Measurements from ENCODE around the gene SMCO3. TPM values are rescaled to one million over a fixed set of nuclear protein-coding genes. Genes with fewer than 3 reads are reported as not detected.
A peak's percentile ranks its signal among the peaks of the same experiment; 100 is the strongest.

SMCO3 gene
- total RNA-seq, 1 experiment from 2014 or later: not detected

DNA sequence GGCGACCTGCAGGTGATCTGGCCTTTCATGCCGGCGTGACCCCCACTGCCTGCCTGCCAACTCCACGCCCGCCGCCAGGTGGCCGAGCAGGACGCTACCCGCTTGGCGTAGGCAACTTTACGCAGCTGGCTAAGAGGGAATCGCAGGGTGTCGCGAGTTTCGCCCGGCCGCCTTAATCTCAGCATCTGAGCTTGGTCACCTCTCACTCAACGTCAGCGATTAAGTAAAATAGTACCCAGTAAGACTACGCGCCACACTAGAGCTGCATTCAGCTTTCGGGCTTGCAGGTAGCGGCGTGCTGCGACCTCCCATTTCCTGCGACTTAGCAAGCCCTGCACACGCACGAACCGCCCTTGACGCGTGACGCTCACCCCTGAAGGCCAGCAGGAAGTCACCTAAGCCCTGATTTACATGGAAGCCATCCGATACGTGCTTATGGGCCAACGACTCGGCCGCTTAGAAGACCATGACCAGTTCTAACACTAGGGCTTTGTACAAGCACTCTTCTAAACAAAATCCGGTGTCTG is 44.0 kb downstream of the SMCO3 start (continued):
- TF ChIP-seq, protein P1, sequence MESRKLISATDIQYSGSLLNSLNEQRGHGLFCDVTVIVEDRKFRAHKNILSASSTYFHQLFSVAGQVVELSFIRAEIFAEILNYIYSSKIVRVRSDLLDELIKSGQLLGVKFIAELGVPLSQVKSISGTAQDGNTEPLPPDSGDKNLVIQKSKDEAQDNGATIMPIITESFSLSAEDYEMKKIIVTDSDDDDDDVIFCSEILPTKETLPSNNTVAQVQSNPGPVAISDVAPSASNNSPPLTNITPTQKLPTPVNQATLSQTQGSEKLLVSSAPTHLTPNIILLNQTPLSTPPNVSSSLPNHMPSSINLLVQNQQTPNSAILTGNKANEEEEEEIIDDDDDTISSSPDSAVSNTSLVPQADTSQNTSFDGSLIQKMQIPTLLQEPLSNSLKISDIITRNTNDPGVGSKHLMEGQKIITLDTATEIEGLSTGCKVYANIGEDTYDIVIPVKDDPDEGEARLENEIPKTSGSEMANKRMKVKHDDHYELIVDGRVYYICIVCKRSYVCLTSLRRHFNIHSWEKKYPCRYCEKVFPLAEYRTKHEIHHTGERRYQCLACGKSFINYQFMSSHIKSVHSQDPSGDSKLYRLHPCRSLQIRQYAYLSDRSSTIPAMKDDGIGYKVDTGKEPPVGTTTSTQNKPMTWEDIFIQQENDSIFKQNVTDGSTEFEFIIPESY (IDR thresholded peaks at IDR 0.05; ENCODE audit: extremely low read depth, insufficient replicate concordance, low read length): peak; percentile 30
- TF ChIP-seq, protein P2, sequence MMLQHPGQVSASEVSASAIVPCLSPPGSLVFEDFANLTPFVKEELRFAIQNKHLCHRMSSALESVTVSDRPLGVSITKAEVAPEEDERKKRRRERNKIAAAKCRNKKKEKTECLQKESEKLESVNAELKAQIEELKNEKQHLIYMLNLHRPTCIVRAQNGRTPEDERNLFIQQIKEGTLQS (IDR thresholded peaks at IDR 0.05): no peak
- no peak for TF ChIP-seq SP1 (IDR thresholded peaks at IDR 0.05; ENCODE audit: low read depth)
- TF ChIP-seq, protein P3, sequence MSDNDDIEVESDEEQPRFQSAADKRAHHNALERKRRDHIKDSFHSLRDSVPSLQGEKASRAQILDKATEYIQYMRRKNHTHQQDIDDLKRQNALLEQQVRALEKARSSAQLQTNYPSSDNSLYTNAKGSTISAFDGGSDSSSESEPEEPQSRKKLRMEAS (IDR thresholded peaks at IDR 0.05): peak; percentile 65

DNA sequence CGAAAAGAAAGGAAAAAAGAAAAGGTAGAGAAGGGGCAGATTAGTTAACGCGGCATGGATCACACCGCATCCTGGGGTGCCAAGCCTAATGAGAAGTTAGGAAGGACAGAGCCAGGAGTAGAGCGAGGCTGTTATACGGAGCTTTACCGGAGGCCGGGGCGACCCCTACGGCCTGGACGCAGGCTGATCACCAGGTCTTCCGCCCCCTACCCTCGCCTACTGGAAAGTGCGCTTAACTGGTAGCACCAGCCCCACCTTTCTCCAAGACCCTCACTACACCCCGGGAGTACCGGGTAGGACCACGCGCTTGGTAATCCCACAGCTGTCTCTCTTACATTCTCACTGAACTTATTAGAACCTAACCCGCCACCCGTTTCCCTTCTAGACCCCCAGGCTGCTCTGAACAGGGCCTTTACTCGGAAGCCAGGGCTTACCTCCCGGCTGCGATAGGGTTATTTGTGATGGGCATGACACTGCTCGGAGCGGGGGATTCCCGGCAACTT is 44.5 kb downstream of the SMCO3 start:
- Histone ChIP-seq H3K79me2 (ENCODE audit: insufficient read depth, low read length) (no peaks in the 10 kb centered on the region), H3K9ac (ENCODE audit: low read length) (peak overlapping the region; percentile 78), H3K27ac (ENCODE audit: low read depth, low read length) (peak overlapping the region; percentile 82), H3K4me1 (ENCODE audit: control insufficient read depth in 1 of 2, insufficient read depth in 2 of 2, low read length in 2 of 2) (peaks cover 0 to 19% of the 10 kb centered on the region in 2 experiments; a peak in 3 of 4 replicates), H3K9me2 (ENCODE audit: insufficient read depth) (no peaks in the 10 kb centered on the region), H2AFZ (ENCODE audit: low read depth, low read length, poor library complexity, severe bottlenecking) (no peak overlapping the region), H3K36me3 (ENCODE audit: control insufficient read depth in 1 of 2, insufficient read depth in 2 of 2, low read length in 2 of 2) (no peaks in the 10 kb centered on the region), H4K20me1 (ENCODE audit: insufficient read depth) (no peaks in the 10 kb centered on the region), H3K4me3 (replicated peaks in 1 of 2; ENCODE audit: low read depth in 1 of 2, low read length in 2 of 2) (peak overlapping the region; percentile 71 to 72), H3K4me2 (ENCODE audit: low read length) (peak overlapping the region; percentile 80), H3K9me3 (ENCODE audit: control insufficient read depth in 1 of 2, insufficient read depth in 1 of 2, low read depth in 1 of 2, low read length in 2 of 2) (no peaks in the 10 kb centered on the region), H3K27me3 (ENCODE audit: insufficient read depth, low read length) (no peaks in the 10 kb centered on the region)
- BruUV-seq (replicated peaks): no TSS peak
- ChIA-PET POLR2A (interaction anchor here (0.5 to 1.7 kb wide), 2 partner anchors 34 to 146 kb away, joined by 3 to 11 read pairs; partner anchors contain the start of genes C12orf60 and WBP11), CTCF (no interaction called here), RAD21 (ENCODE audit: low non-redundant PET in 1 of 2, low total read pairs in 2 of 2, uncharacterized antibody in 2 of 2, unreplicated experiment in 2 of 2) (no interaction called here)
- ATAC-seq: no peak
- TF ChIP-seq RAD21 (IDR thresholded peaks at IDR 0.05; ENCODE audit: low read depth) (no peak), ZNF274 (IDR thresholded peaks at IDR 0.05; ENCODE audit: low read depth, low read length) (no peak), FOSL1 (IDR thresholded peaks at IDR 0.05; ENCODE audit: low read depth) (no peak), ELF1 (IDR thresholded peaks at IDR 0.05; ENCODE audit: borderline replicate concordance, low read depth) (no peak), ZFX (IDR thresholded peaks at IDR 0.05) (no peak), SIN3A (IDR thresholded peaks at IDR 0.05; ENCODE audit: low read depth) (no peak), CBX3 (IDR thresholded peaks at IDR 0.05; ENCODE audit: low read depth) (no peak), TCF7L2 (IDR thresholded peaks at IDR 0.05; ENCODE audit: borderline replicate concordance, extremely low read depth, insufficient read depth, insufficient read length) (no peak), SP1 (IDR thresholded peaks at IDR 0.05; ENCODE audit: low read depth) (no peak)
- TF ChIP-seq, protein P4, sequence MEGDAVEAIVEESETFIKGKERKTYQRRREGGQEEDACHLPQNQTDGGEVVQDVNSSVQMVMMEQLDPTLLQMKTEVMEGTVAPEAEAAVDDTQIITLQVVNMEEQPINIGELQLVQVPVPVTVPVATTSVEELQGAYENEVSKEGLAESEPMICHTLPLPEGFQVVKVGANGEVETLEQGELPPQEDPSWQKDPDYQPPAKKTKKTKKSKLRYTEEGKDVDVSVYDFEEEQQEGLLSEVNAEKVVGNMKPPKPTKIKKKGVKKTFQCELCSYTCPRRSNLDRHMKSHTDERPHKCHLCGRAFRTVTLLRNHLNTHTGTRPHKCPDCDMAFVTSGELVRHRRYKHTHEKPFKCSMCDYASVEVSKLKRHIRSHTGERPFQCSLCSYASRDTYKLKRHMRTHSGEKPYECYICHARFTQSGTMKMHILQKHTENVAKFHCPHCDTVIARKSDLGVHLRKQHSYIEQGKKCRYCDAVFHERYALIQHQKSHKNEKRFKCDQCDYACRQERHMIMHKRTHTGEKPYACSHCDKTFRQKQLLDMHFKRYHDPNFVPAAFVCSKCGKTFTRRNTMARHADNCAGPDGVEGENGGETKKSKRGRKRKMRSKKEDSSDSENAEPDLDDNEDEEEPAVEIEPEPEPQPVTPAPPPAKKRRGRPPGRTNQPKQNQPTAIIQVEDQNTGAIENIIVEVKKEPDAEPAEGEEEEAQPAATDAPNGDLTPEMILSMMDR (IDR thresholded peaks at IDR 0.05 in 2 of 3, conservative IDR thresholded peaks at IDR 0.05 in 1 of 3; ENCODE audit: borderline replicate concordance in 1 of 3, insufficient read depth in 1 of 3, low read depth in 2 of 3, low read length in 2 of 3): no peak
- TF ChIP-seq, protein P5, sequence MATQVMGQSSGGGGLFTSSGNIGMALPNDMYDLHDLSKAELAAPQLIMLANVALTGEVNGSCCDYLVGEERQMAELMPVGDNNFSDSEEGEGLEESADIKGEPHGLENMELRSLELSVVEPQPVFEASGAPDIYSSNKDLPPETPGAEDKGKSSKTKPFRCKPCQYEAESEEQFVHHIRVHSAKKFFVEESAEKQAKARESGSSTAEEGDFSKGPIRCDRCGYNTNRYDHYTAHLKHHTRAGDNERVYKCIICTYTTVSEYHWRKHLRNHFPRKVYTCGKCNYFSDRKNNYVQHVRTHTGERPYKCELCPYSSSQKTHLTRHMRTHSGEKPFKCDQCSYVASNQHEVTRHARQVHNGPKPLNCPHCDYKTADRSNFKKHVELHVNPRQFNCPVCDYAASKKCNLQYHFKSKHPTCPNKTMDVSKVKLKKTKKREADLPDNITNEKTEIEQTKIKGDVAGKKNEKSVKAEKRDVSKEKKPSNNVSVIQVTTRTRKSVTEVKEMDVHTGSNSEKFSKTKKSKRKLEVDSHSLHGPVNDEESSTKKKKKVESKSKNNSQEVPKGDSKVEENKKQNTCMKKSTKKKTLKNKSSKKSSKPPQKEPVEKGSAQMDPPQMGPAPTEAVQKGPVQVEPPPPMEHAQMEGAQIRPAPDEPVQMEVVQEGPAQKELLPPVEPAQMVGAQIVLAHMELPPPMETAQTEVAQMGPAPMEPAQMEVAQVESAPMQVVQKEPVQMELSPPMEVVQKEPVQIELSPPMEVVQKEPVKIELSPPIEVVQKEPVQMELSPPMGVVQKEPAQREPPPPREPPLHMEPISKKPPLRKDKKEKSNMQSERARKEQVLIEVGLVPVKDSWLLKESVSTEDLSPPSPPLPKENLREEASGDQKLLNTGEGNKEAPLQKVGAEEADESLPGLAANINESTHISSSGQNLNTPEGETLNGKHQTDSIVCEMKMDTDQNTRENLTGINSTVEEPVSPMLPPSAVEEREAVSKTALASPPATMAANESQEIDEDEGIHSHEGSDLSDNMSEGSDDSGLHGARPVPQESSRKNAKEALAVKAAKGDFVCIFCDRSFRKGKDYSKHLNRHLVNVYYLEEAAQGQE (IDR thresholded peaks at IDR 0.05; ENCODE audit: low read depth): no peak
- intact Hi-C loops (cut with micrococcal nuclease): no loop called here
- no peak for DNase-seq (ENCODE audit: low read depth, low spot score)
